Stimulated activated CD8-positive, alpha-beta memory T cell treated with anti-CD3 and anti-CD28 coated beads, Interleukin-12 subunit alpha, Interleukin-12 subunit beta, amount 100 ng/mL, for 4 hours (primary cell): Measurements from ENCODE around the gene CHCT1.
"Not testable (repeated sequence)": the region's sequence is repeated elsewhere in the genome, so short reads cannot be mapped to it uniquely, and the experiment has no call there.

Experiments used
- DNase-seq: peaks from one replicate; pipeline ENCODE4 v3.0.0-alpha.2; 2020; ENCODE audit warnings: low read depth

Gene CHCT1

GRCh38 chr17:60398227-60398959 lies 23.9 kb upstream of the CHCT1 start:
- DNase-seq: no peak

DNA sequence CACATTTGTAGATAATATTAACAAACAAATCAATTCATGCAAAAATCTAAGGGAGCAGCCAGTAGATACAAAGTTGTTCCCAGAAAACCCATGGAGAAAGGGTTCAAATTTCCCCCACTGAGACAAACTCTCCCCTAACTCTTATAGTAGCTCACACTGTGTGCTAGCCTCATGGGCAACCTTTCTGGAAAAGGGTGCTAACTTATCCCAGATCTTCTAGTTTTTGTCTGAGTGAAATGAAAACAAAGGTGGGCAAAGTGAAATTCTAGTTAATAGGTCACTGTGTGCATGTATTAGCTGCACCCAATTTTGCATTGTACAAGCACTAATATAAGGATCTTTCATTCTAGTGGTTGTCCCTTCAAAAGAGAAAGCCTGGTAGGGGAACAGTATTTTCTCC lies 20.5 kb upstream of the CHCT1 start:
- no peak for DNase-seq

DNA sequence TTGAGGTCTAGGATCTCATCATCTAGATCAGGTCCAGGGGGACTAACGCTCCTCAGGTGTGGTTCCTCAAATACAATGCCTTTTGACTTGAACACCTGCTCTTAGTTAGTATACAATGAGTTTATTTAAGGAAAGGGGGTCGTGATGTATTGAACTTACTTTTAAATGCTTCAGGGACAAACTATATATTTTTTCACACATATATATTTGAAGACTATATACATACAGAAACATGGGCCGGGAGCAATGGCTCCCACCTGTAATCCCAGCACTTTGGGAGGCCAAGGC lies 18.8 kb upstream of the CHCT1 start:
- no peak for DNase-seq

DNA sequence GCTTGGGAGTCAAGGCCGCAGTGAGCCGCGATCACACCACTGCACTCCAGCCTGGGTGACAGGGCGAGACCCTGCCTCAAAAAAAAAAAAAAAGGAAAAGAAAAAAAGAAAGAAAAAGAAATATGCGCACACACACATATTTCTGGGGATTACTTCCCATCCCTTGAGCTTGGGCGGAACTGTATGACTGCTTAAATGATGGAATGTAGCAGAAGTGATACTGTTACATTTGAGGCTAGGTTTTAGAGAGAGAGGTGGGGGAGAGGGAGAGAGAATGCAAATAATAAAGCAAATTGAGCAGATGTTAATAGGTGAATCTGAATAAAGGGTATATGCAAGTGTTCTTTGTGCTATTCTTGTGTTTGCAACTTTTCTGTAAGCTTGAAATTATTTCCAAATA lies 18.3 kb upstream of the CHCT1 start:
- DNase-seq: no peak

GRCh38 chr17:60406887-60407286 lies 15.4 kb upstream of the CHCT1 start:
- no peak for DNase-seq

DNA sequence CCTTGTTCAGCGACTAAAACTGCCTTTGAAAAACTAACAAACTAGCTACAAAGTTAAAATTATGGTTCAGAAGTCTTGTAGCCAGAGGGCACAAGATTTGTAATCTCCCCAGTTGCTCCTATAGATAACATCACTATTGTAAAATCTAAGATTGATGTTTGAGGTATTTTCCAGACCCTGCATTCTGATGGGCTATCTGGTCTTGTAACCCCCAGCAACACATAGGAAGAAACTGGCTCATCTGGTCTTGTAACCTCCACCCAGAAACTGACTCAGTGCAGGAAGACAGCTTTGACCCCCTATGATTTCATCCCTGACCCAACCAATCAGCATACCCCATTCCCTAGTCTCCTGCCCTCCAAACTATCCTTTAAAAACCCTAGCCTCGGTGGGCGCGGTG lies 12.3 kb upstream of the CHCT1 start:
- DNase-seq: no peak

DNA sequence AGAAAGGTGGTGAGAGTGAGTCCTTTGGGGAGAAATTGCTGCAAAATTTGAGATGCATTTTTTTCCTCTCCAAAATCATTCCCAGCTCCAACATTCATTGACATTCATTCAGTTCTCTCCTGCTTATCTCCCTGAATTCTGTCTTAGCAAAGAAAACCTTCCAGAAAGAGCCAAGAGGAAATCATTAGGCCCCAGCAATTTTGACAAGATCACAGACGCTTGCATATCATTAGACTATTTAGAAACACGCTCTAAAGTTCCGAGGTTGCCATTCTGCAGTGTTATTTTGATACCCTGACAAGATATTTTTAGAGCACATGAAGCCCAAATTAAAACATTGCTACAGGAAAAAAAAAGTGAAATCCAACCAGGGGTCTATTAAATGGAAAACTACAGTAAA lies 9.6 kb upstream of the CHCT1 start:
- no peak for DNase-seq

- no peak for DNase-seq
Observed at GRCh38 chr17:60415146-60415545, 7.1 kb upstream of the CHCT1 start.

DNA sequence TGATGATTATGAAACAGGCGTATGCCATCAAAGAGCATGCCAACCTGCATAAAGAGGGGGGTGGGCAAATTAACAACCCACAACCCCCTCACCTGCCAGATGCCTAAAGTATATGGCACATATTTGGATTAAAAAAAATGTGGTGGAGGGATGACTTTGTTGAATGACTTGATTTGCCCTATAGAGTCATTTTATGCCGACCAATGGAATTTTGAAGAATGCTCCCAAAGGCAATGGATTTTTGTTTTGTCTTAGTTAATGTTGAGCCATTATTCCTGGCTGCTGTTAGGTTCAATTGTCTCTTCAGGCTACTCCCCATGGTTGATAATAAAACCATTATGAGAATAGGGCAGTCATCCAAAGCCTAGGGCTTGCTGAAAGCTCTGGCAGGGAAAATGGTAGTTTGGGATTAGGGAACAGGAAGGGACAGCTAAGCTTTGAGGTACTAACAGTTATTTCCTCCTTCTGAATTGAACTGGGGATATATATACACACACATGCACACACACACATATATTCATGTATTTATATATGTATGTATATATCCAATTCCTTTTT lies 5.8 kb upstream of the CHCT1 start:
- no peak for DNase-seq

GRCh38 chr17:60419003-60419402 lies 3.3 kb upstream of the CHCT1 start:
- DNase-seq: not testable (repeated sequence)

DNA sequence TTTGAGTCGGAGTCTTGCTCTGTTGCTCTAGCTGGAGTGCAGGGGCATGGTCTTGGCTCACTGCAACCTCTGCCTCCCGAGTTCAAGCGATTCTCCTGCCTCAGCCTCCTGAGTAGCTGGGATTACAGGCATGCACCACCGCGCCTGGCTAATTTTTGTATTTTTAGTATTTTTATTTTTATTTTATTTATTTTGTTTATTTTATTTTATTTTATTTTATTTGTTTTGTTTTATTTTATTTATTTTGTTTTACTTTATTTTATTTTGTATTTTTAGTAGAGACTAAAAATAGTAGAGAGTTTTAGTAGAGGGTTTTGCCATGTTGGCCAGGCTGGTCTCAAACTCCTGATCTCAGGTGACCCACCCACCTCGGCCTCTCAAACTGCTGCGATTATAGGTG lies 2.4 kb upstream of the CHCT1 start:
- not testable (repeated sequence) for DNase-seq

GRCh38 chr17:60421273-60422161 lies 772 bp upstream of the CHCT1 start:
- DNase-seq: peak; percentile 58

DNA sequence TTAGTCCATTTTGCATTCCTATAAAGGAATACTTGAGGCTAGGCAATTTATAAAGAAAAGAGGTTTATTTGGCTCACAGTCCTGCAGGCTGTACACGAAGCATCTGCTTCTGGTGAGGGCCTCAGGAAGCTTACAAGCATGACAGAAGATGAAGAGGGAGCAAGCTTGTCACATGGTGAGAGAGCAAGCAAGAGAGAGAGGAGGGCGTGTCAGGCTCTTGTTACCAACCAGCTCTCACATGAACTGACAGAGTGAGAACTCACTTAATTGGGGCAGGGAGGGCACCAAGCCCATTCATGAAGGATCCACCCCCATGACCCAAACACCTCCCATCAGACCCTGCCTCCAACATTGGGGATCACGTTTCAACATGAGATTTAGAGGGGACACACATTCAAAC lies 1.6 kb downstream of the CHCT1 start:
- no peak for DNase-seq

DNA sequence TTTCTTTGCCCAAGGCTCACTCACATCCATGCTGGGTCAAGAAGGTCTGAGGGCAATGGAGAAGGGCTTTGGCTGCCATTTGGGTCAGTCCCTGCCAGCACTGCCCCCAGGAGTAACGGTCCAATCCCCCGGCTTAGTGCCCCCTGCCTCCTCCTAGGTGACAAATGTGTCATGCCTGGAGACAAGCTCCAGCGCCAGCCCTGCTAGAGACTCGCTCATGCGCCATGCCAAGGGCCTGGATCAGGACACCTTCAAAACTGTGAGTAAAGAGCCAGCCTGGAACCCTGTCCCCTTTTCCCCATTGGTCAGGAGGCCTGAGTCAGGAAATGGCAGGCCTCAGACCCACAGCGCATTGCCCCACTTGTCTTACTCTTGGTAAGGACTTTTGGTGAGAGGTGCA lies 3.3 kb downstream of the CHCT1 start:
- no peak for DNase-seq

GRCh38 chr17:60426596-60426995 lies 4.3 kb downstream of the CHCT1 start:
- no peak for DNase-seq

DNA sequence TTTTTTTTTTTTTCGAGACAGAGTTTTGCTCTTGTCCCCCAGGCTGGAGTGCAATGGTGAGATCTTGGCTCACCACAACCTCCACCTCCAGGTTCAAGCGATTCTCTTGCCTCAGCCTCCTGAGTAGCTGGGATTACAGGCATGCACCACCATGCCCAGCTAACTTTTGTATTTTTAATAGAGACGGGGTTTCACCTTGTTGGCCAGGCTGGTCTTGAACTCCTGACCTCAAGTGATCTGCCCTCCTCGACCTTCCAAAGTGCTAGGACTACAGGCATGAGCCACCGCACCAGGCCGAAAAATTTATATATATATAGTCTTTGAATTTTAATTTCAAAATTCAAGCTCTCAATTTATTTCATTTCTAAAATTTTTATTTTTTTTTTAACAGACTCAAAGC lies 6.2 kb downstream of the CHCT1 start:
- DNase-seq: not testable (repeated sequence)

GRCh38 chr17:60430561-60430960 lies 8.3 kb downstream of the CHCT1 start:
- DNase-seq: not testable (repeated sequence)

DNA sequence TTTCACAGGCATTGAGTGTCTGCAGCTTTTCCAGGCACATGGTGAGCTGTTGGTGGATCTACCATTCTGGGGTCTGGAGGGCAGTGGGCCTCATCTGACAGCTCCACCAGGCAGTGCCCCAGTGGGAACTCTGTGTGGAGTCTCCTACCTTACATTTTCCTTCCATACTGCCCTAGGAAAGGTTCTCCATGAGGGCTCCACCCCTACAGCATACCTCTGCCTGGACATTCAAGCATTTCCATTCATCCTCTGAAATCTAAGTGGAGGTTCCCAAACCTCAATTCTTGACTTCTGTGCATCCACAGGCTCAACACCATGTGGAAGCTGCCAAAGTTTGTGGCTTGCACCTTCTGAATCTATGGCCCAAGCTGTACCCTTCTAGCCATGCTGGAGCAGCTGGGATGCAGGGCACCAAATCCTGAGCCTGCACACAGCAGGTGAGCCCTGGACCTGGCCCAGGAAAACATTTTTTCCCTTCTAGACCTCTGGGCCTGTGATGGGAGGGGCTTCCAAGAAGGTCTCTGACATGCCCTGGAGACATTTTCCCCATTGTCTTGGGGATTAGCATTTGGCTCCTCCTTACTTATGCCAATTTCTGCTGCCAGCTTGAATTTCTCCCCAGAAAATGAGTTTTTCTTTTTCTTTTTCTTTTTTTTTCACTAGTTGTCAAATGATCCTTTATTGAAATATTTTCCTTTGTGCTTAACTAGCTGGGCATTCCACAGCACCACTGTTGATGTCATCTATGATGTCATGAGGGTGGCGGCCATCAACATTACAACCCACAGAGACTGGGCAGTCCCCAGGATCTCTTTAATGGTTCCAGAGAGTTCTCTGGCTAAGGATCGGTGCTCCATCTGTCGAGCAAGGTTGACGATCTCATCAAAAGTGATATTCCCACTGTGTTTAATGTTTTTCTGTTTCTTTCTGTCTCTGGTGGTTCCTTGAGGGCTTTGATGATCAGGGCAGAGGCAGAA lies 11.0 kb downstream of the CHCT1 start:
- DNase-seq: not testable (repeated sequence)

DNA sequence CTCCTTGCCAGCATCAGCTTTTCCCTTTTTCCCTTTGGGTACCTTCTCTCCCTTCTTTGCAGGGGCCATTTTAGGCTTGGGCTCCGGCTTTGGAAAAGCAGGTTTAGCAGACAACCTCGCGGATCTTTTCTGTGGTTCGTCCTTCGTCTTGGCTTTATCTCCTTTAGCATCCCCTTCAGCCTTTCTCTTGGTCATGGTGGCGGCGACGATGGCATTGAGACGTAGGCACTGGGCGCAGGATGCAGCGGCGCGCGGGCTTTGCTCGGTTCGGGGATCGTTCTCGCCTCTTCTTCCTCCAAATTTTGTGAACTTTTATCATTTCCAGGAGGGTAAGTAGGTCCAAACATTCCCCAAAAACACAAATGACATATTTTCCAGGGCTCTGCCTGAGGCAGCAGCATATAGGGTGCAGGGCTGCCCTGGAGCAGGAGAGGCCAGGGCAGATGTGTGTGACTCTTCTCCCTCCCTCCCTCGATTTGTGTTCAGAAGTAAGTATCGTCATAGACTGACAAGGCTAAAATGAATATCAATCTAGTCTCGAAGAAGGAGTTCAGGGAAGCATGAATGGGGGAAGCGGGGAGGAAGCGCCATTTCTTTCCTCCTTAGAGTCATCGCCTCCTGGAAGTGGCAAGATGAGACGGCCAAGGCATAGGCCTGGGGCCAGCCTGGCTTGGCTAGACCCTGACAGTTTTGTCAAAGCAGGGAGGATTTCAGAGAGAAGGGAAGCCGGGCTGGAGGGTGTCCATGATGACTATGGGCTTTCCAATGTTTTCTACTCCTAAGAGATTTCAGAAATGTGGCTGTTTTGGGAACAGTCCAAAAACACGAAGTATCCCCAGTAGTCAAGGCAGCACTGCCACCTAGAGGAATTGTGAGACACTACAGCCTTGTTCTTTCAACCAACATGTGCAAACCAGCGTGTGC lies 13.2 kb downstream of the CHCT1 start:
- DNase-seq: peak; percentile 3

DNA sequence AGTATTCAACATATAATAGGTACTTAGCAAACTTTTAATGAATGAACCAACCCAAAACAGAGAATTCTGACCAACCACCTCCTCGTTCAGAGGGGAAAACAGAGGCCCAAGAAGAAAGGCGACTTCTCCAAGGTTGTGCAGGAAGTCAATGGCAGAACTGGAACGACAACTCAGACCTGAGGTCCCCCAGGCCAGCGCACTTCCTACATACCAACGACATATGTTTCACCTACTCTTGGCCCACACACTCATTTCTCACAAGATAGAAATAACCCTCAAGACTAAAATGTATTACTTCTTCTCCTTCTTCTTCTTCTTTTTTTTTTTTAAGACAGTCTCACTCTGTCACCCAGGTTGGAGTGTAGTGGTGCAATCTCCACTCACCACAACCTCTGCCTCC lies 14.4 kb downstream of the CHCT1 start:
- no peak for DNase-seq

- no peak for DNase-seq
Observed at GRCh38 chr17:60439501-60439900, 17.2 kb downstream of the CHCT1 start.
